GM19397 (cell line): Measurements from ENCODE around the gene PADI1.

Source experiments
- ATAC-seq: cut with Tn5 transposase; IDR thresholded peaks from one replicate; pipeline ENCODE4 v1.9.1; 2021; ENCODE audit warnings: mild to moderate bottlenecking, moderate library complexity; ENCODE audit not compliant: unreplicated experiment

The PADI1 gene

GRCh38 chr1:17204546-17205440 lies at the start of gene PADI1:
Gene PADI1, plus strand, starts transcription at chr1:17205128. Its CDS starts 90 bp downstream, at chr1:17205218.
- no peak for ATAC-seq

- no peak for ATAC-seq
Observed at GRCh38 chr1:17155257-17155920, 49.5 kb upstream of the PADI1 start.

- no peak for ATAC-seq
Observed at GRCh38 chr1:17156108-17156507, 48.8 kb upstream of the PADI1 start.

- no peak for ATAC-seq
Observed at GRCh38 chr1:17158961-17159360, 46.0 kb upstream of the PADI1 start.

- ATAC-seq = no peak
Observed at GRCh38 chr1:17161137-17161740, 43.7 kb upstream of the PADI1 start.

GRCh38 chr1:17161926-17162800 lies 42.8 kb upstream of the PADI1 start:
- ATAC-seq = no peak

GRCh38 chr1:17162941-17163340 lies 42.0 kb upstream of the PADI1 start:
- no peak for ATAC-seq

GRCh38 chr1:17163371-17163770 lies 41.6 kb upstream of the PADI1 start:
- ATAC-seq = no peak

GRCh38 chr1:17163789-17164666 lies 40.9 kb upstream of the PADI1 start:
- ATAC-seq = no peak

- no peak for ATAC-seq
Observed at GRCh38 chr1:17165823-17166222, 39.1 kb upstream of the PADI1 start.

GRCh38 chr1:17167041-17167785 lies 37.7 kb upstream of the PADI1 start:
- no peak for ATAC-seq

- ATAC-seq = no peak
Observed at GRCh38 chr1:17167786-17168090, 37.2 kb upstream of the PADI1 start.

- ATAC-seq = no peak
Observed at GRCh38 chr1:17168091-17168876, 36.6 kb upstream of the PADI1 start.

- no peak for ATAC-seq
Observed at GRCh38 chr1:17170571-17170970, 34.4 kb upstream of the PADI1 start.

GRCh38 chr1:17173217-17173616 lies 31.7 kb upstream of the PADI1 start:
- no peak for ATAC-seq

- no peak for ATAC-seq
Observed at GRCh38 chr1:17176306-17177061, 28.4 kb upstream of the PADI1 start.

GRCh38 chr1:17177651-17178050 lies 27.3 kb upstream of the PADI1 start:
- ATAC-seq = no peak
